ENCODE results near the gene C17orf114.

The C17orf114 gene

DNA sequence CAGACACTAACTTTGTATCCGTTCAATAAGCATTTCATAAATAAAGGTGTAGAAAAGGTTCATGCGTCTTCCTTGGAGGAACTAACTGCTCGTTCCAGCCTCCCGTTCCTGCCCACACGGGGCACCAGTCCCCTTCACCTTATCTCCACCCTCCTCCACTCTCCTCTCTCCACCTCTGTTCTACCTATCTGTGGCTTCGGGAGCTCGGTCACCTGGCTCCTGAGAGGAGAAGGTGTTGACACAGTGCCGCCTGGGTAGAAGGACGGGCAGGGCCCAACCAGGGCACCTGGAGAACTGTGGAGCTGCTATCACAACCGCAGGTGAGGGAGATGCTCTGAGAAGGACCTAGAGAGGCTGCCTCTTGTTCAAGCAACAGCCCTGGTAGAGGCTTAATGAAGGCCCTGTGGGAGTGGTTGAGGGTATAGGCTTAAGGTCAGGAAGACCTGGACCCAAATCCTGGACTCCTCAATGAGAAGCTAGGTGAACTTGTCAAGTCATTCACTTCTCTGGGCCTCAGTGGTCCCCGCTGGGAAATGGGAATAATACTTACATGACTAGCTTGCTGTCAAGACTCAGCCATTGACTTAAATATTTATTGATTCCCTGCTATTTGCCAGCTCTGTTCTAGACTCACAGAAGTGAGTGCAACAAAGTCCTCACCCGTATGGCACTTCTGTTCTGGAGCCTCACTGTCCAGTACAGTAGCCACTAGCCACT lies 21.4 kb upstream of the C17orf114 start:
- DNase-seq (ENCODE audit: low spot score) = no peak

DNA sequence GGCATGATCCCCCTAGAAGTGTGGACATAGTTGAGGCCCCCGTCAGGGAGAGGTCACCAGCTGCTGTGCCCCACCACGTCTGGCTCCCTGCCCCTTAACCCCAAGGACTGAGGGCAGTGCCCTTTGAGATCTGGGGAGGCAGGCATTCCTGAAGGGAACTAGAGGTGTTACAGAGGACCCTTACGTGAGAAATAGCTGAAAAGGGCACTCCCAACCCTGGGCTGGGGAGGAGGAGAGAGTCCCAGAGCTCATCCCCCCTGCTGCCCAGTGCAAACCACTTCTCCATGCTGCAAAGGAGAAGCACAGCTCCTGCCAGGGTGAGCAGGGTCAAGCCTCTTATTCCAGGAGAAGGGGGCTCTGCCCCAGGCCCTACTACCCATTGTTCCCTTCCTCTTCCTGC lies 20.7 kb upstream of the C17orf114 start:
- DNase-seq (ENCODE audit: low spot score) = no peak

DNA sequence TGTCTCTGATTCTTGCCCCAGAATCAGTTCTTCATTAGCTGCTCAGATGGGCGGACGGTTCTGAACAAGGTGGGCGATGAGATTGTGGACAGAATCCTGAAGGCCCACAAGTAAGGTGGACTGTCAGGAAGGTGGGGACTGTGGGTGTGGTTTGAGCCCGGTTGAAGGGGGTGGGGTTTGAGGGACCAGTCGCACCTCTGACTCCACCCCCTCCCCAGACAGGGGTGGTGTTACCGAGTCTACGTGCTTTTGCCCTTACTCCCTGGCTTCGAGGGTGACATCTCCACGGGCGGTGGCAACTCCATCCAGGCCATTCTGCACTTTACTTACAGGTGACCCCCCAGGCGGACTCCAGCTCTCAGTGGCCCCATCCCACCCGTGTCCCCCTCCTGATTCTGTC lies 16.1 kb upstream of the C17orf114 start:
- DNase-seq (ENCODE audit: low spot score) = no peak

- no peak for DNase-seq (ENCODE audit: low spot score)
These were observed 14.7 kb upstream of the C17orf114 start for GRCh38 chr17:4816826-4817225.

DNA sequence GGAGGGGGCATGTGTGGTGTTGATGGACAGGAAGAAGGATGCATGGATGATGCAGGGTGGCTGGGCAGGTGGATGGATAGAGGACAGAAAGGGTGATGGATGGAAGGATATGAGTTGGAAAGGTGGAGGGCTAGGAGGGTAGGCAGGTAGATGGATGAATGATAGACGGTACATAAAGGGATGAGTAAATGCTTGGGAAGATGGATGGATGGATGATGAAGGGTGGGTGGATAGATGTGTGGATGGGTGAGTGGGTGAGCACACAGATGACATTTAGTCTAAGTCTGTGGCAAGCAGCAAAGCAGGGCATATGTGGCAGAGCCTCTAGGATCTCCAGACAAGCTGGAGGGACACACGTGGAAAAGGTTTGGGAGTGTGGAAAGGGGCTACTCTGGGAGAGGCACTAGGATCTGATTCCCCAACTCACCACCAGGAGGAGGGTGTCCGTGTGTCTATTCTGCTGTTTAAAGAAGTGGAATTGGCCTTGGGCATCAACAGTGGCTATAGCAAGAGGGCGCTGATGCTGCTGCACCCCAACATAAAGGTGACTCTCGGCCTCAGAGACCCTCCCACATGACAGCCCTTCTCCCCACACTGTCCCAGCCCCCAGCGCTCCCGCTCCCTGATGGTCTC lies 13.0 kb upstream of the C17orf114 start:
- no peak for DNase-seq (ENCODE audit: low spot score)

DNA sequence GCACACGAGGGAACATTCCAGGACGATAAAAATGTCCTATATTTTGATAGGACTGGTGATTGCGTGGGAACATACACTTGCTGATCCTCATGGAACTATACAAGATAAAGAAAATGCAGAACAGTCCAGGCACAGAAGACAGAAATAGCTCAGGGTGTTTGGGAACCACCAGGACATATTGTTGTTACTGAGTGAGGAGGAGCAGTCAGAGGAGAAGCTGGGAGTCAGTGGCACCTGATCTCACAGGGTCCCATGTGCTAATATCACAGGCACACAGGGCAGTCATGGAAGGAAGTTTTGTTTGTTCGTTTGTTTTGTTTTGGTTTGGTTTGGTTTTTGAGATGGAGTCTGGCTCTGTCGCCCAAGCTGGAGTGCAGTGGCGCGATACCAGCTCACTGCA lies 10.6 kb upstream of the C17orf114 start:
- no peak for DNase-seq (ENCODE audit: low spot score)

- no peak for DNase-seq (ENCODE audit: low spot score)
These were observed 9.3 kb upstream of the C17orf114 start for GRCh38 chr17:4811471-4811870.

GRCh38 chr17:4810696-4811290 lies 8.7 kb upstream of the C17orf114 start:
- DNase-seq (ENCODE audit: low spot score) = no peak

- DNase-seq (ENCODE audit: low spot score) = peak; percentile 63
These were observed 6.2 kb upstream of the C17orf114 start for GRCh38 chr17:4808378-4808767.

GRCh38 chr17:4807605-4808377 lies 5.7 kb upstream of the C17orf114 start:
- no peak for DNase-seq (ENCODE audit: low spot score)

DNA sequence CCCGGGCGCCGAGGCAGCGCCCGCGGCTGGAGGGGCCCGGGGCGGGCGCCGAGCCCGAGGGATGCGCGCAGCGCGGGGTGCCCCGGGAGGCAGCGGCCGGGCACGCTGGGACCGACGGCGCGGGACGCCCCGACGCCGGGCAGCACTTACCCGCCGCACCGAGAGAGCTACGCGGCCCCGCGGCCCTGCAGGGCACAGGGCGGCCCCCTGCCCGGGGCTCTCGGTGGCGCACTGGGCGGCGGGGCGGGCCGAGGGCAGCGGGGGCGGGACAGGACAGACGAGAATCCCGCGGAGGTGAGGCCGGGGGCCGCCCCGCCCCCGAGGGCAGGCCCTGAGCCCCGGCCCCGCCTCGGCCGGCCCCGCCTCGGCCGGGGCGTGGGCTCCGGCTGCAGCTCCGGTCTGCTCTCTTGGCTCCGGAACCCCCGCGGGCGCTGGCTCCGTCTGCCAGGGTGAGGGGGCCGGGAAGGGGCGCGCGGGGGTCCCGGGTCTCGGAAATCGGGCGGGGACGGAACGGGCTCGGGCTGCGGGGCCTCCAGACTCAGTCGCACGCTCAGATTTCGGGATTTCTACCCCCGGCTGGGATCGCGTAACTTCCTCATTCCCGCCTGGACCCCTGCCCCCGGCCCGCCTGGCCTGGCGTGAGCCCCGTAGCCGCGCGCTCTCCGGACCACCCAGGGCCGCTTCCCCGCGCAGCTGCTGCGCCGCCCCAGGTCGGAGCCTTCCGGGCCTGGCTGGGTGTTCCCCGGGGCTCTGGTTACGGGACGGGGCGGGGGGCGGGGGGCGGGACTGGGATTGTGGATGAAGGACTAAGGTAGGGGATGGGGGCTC lies 4.9 kb upstream of the C17orf114 start, which contains the start of gene PLD2:
PLD2 (plus strand) TSS at position 376 of the 828 bp plus-strand sequence. CDS start 621 bp downstream, outside the sequence.
- DNase-seq (ENCODE audit: low spot score) = peak; percentile 79

GRCh38 chr17:4806456-4806776 lies 4.3 kb upstream of the C17orf114 start:
- no peak for DNase-seq (ENCODE audit: low spot score)

GRCh38 chr17:4800462-4801196 lies 1.5 kb downstream of the C17orf114 start:
- no peak for DNase-seq (ENCODE audit: low spot score)

DNA sequence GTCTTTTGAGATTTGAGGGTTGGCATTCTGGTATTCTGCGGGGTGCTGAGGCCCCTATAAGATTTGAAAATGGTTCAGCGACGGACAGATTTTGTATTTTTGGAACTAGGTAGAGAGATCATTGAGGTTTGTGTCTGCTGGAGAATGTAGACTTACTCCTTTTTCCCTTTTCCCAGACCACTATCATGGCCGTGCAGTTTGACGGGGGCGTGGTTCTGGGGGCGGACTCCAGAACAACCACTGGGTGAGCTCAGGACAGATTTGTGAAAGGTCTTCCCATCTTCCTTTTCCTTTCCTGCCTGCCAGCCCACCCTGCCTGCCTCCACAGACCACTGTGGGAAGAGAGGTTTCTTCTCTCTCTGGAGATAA lies 5.6 kb downstream of the C17orf114 start:
- no peak for DNase-seq (ENCODE audit: low spot score)

- DNase-seq (ENCODE audit: low spot score) = no peak
These were observed 7.0 kb downstream of the C17orf114 start for GRCh38 chr17:4795168-4795567.

GRCh38 chr17:4790705-4791088 lies 11.4 kb downstream of the C17orf114 start:
- DNase-seq (ENCODE audit: low spot score) = no peak

GRCh38 chr17:4789951-4790704 lies 12.0 kb downstream of the C17orf114 start:
- DNase-seq (ENCODE audit: low spot score) = peak; percentile 82

DNA sequence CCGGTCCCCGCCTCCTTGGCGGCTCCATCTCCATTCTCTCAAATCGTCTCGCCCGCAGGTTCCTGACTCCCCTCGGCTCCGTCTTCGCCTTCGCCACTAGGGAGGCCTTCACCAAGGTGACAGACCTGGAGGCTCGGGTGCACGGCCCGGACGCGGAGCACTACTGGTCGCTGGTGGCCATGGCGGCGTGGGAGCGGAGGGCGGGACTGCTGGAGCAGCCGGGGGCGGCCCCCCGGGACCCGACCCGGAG lies 12.5 kb downstream of the C17orf114 start:
- DNase-seq (ENCODE audit: low spot score) = no peak

DNA sequence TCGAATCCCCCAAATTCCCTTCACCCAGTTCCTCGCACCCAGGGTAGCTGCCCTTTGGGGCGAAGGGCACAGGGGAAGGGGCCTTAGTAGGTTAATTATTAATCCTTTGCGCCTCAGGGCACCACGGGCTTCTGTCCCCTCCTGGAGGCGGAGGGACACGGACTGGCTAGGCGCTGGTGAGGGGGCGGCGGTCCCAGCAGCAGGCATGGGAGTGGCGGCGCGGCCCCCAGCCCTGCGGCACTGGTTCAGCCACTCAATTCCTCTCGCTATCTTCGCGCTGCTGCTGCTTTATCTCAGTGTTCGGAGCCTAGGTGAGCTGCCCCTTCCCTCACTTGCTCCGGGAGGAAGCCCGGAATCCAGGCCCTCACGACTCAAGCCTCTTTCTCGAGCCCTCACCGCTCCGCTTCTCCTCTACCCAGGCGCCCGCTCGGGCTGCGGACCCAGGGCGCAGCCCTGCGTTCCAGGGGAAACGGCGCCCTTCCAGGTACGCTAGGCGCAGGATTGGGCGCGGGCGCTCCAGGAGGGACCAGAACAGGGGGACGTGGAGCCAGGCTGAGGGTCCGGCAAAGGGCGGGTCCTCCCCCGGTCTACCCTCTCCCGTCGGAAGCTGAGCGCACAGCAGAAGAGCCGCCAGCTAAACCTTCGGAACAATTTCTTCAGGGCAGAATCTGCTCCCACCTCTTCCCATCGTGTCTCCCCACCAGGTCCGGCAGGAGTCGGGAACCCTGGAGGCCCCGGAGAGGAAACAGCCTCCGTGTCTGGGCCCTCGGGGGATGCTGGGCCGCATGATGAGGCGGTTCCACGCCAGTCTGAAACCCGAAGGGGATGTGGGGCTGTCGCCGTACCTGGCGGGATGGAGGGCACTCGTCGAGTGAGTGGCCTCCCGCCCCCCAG lies 13.1 kb downstream of the C17orf114 start, which contains the start of gene GLTPD2:
GLTPD2 (plus strand) TSS at position 158 of the 894 bp plus-strand sequence; CDS start at position 206, 48 bp downstream.
- no peak for DNase-seq (ENCODE audit: low spot score)
